CMK (cell line): Measurements from ENCODE around the gene NSL1.
"Not testable (repeated sequence)": the region's sequence is repeated elsewhere in the genome, so short reads cannot be mapped to it uniquely, and the experiment has no call there.

Source experiments
- DNase-seq: peaks from one replicate; pipeline ENCODE4 v3.0.0-alpha.2; 2010; ENCODE audit warnings: low read depth

The NSL1 gene

GRCh38 chr1:212782422-212783154, 9.0 kb downstream of the NSL1 start:
- no peak for DNase-seq

- DNase-seq: no peak
Measured at GRCh38 chr1:212781225-212781624, 10.4 kb downstream of the NSL1 start.

DNA sequence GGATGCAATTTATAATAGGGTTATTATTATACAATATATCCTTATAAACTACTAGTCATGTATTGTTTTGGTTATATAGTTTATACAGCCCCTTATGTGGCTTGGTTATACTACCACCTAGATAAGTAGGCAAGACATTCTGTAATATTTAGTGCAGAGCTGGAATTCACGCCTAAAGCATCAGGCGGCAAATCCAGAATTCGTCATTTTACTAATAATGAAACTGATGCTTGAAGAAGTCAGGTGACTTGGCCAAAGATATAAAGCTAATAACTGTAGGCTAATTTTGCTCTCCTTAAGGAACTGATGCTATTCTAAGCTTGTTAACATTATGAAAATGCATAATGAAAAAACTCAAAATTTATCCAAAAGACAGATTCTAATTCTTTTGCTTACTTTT, 10.8 kb downstream of the NSL1 start:
- no peak for DNase-seq

DNA sequence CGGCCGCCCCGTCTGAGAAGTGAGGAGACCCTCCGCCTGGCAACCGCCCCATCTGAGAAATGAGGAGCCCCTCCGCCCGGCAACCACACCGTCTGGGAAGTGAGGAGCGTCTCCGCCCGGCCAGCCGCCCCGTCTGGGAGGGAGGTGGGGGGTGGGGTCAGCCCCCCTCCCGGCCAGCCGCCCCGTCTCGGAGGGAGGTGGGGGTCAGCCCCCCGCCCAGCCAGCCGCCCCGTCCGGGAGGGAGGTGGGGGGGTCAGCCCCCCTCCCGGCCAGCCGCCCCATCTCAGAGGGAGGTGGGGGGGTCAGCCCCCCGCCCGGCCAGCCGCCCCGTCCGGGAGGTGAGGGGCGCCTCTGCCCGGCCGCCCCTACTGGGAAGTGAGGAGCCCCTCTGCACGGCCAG, 12.5 kb downstream of the NSL1 start:
- not testable (repeated sequence) for DNase-seq

- DNase-seq: no peak
Measured at GRCh38 chr1:212777151-212777550, 14.4 kb downstream of the NSL1 start.

- no peak for DNase-seq
Measured at GRCh38 chr1:212775241-212775640, 16.3 kb downstream of the NSL1 start.

DNA sequence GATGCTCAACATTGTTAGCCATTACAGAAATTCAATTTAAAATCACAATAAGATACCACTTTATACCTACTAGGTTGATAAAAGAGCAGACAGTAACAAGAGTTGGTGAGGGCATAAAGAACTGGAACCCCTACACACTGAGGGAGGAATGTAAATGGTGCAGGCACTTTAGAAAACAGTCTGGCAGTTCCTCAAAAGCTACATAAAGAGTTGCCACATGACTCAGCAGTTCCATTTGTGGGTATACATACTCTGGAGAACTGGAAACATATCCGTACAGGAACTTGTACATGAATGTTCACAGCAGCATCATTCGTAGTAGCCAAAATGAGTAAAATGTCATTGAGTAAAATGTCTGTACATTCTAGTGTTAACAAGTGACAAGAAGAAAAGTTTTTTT, 17.0 kb downstream of the NSL1 start:
- no peak for DNase-seq

DNA sequence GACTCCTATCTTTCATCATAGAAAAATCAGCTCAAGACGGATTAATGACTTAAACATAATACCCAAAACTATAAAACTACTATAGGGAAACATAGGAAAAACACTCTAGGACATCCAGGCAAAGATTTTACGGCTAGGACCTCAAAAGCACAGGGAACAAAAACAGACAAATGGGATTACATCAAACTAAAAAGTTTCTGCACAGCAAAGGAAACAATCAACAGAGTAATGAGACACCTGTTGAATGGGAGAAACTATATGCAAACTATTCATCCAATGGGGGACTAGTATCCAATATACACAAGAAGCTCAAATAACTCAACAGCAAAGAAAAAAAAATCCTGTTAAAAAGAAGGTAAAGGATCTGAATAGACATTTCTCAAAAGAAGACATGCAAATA, 18.6 kb downstream of the NSL1 start:
- no peak for DNase-seq

DNA sequence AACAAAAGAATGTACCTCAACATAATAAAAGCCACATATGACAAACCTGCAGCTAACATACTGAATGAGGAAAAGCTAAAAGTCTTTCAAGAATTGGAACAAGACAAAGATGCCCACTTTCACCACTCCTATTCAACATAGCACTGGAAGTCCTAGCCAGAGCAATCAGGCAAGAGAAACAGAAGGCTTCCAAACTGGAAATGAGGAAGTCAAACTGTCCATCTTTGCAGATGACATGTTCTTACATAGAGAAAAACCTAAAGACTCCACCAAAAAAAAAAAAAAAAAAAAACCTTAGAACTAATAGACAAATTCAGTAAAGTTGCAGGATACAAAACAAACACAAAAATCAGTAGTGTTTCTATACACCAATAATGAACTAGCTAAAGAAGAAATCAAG, 20.2 kb downstream of the NSL1 start:
- no peak for DNase-seq

GRCh38 chr1:212769459-212770167, 22.0 kb downstream of the NSL1 start:
- no peak for DNase-seq

DNA sequence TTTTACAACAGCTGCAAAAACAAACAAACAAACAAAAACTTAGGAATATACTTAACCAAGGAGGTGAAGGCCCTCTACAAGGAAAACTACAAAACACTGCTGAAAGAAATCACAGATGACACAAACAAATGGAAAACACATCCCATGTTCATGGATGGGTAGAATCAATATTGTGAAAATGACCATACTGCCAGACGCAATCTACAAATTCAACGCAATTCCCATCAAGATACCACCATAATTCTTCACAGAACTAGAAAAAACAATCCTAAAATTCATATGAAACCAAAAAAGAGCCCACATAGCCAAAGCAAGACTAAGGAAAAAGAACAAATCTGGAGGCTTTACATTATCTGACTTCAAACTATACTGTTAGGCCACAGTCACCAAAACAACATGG, 24.8 kb downstream of the NSL1 start:
- not testable (repeated sequence) for DNase-seq

- DNase-seq: not testable (repeated sequence)
Measured at GRCh38 chr1:212764718-212765281, 26.8 kb downstream of the NSL1 start.

- DNase-seq: no peak
Measured at GRCh38 chr1:212762839-212763238, 28.7 kb downstream of the NSL1 start.

DNA sequence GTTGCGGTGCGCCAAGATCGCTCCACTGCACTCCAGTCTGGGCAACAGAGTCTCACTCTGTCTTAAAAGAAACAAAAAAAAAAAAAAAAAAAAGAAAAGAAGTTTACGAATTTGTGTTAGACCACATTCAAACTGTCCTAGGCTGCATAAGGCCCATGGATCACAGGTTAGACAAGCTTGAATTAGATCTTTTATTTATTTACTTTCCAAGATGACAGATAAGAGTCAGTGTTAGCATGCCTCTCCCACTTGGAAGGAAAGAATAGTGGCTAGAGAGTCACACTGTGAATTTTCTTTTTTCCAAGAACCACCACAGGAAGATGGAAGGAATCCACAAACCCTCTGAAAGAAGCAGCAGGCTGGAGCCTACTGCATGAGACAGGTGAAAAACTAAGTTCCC, 29.3 kb downstream of the NSL1 start:
- no peak for DNase-seq

DNA sequence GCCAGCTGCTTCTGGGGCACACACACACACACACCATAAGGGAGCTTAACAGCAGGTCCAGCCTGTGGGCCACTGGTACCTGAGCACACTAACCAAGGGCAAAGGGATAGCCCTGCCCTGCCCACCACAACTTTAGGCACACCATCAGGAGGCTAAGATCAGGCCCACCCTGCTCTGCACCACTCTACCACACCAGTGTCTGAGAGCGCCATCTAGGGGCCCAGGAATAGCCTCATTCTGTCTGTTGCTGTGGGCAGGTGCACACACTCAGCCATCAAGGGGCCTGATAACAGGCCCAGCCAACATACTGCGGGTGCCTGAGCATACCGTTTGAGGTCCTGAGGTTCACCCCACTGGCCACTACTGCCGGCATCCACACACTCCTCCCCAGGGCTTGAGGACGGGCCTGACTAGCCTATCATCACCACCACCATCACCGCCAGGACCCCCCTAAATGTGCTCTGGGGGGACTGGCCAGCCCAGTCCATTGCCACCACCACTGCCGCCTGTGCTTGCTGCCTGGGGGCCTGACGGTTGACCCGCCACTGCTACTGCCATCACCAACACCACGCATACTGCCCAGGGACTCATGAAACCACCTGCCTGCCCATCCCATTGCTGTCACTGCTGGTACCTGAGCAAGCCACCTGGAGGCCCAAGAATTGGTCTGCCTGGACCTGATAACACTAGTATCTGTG, 31.3 kb downstream of the NSL1 start:
- DNase-seq: no peak

DNA sequence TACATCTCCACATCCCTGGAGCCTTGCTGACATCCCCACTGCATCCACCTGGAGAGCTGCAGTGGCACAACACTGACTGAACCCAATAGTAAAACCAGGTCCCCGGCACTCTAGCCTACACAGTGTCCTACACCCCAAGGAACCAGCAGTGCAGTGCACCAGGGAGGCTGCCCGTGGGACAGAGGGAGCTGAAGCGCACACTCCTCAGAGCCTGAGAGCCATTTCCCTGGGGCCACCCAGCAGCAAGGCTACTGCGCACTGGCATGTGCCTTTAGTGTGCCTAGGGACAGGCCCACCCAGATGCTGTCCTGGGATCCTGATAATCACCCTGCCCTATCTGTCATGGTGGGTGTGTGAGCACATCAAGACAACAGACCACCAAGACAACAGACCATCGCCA, 31.9 kb downstream of the NSL1 start:
- no peak for DNase-seq

DNA sequence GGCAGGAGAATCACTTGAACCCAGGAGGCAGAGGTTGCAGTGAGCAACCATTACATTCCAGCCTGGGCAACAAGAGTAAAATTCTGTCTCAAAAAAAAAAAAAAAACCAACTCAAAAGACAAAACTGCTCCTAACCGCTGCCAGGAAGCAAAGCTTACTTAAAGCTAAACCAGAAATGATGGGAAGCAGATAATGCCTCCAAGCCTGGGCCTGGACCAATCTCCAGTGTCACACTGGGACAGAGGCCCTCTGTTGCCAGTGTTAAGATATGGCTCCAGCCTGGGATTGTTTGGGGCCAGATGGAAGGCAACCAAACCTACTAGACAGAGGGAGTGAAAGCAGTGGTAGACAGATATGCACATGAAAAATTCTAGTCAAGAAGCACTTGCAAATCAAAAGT, 36.9 kb downstream of the NSL1 start:
- DNase-seq: no peak

- no peak for DNase-seq
Measured at GRCh38 chr1:212754193-212754592, 37.4 kb downstream of the NSL1 start.

DNA sequence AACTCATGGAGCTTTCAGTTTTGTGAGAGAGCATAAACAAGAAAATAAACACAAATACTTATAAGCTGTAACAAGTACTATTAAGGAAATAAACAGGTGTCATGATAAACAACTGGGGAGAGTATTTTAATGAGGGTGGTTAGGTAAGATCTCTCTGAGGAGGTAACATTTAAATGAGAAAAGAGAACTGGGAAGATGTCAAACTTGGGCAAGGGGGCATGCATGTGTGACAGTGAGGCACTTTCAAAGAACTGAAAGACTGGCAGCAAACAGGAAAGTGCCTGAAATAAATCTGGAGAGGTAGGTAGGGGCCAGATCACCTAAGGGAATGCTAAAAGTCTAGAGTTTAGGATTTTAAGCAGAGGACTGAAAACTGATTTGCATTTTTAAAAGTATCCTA, 37.8 kb downstream of the NSL1 start:
- no peak for DNase-seq

- DNase-seq: no peak
Measured at GRCh38 chr1:212752934-212753497, 38.6 kb downstream of the NSL1 start.

GRCh38 chr1:212752252-212752933, 39.2 kb downstream of the NSL1 start:
- DNase-seq: no peak
